Adrenal gland (tissue), 5 donors: Measurements from ENCODE around the gene UMOD.

Experiments
- POLR2A ChIP-seq, 2 donors: fragments of 450-650 bp; IDR thresholded peaks; one replicate each; pipeline ENCODE4 v1.6.1; 2017; ENCODE audit warnings: antibody characterized with exemption in 2 of 2, mild to moderate bottlenecking in 2 of 2, moderate library complexity in 1 of 2
- TF ChIP-seq, protein P1 (sequence below), 6 experiments: fragments of 450-650 bp in 4 of 6; fragments of 200-600 bp in 2 of 6; sonication (generic) in 1 of 6; IDR thresholded peaks; 1 replicate in 5 of 6; 2 replicates in 1 of 6; pipeline versions ENCODE4 v1.5.1 to v1.8.0; 2016 to 2021; ENCODE audit warnings: antibody characterized with exemption in 6 of 6, mild to moderate bottlenecking in 2 of 6, moderate library complexity in 1 of 6
- donor health status: DM: no; HTN: no; CAD: no.

DNA sequence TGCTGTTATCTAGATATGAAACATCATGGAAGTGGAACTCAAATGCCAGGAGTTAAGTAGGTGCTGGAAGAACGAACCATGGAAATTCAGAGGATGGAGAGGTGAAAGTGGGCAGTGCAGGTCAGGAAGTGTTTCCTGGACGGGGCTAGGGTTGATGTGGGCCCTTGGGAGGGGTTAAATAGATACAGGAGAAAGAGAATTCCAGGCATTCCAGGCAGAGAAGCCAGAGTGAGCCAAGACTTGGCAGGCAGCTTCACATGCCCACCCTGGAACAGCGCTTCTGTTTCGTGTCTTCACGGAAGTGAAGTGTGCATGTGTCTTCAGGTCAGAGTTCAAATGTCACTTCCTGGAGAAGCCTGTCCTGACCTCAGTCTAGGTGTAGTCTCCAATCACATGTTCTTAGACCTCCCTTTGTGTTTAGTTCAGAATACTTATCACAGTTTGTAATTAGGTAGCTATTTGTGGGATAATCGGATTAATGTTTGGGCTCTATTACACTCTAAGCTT is 66.5 kb downstream of the UMOD start:
- TF ChIP-seq, protein P1, sequence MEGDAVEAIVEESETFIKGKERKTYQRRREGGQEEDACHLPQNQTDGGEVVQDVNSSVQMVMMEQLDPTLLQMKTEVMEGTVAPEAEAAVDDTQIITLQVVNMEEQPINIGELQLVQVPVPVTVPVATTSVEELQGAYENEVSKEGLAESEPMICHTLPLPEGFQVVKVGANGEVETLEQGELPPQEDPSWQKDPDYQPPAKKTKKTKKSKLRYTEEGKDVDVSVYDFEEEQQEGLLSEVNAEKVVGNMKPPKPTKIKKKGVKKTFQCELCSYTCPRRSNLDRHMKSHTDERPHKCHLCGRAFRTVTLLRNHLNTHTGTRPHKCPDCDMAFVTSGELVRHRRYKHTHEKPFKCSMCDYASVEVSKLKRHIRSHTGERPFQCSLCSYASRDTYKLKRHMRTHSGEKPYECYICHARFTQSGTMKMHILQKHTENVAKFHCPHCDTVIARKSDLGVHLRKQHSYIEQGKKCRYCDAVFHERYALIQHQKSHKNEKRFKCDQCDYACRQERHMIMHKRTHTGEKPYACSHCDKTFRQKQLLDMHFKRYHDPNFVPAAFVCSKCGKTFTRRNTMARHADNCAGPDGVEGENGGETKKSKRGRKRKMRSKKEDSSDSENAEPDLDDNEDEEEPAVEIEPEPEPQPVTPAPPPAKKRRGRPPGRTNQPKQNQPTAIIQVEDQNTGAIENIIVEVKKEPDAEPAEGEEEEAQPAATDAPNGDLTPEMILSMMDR (IDR thresholded peaks at IDR 0.05), result no peak
- TF ChIP-seq POLR2A (IDR thresholded peaks at IDR 0.05), result no peak
